ENCODE measurements around the gene USP15. TPM values are rescaled to one million over a fixed set of nuclear protein-coding genes. Genes with fewer than 3 reads are reported as not detected.

Gene USP15
- total and polyA plus RNA-seq, 2 of the 8 experiments (the other 6 are each of a cell fraction or from before 2014, with no cell fraction given): 12.7 to 38.6 TPM

- WGBS, 2 experiments (ENCODE audit: extremely low coverage in 1 of 2, insufficient coverage in 1 of 2, insufficient read length in 1 of 2, insufficient replicate concordance in 2 of 2, low coverage in 1 of 2, low lambda C conversion rate in 2 of 2, missing lambda C conversion rate in 1 of 2): 90% methylated on average over 4 of the region's 4 CpGs; no CpG with 5 or more reads in 1 of the 2 experiments
- H4K5ac ChIP-seq (ENCODE audit: insufficient read length, low read depth, low read length): no peak overlapping the region
- H3K27ac ChIP-seq (ENCODE audit: low read depth, low read length): no peak overlapping the region
- peaks cover 0 to 10% (median 4%) of the 10 kb centered on the region in 4 experiments; a peak in 3 of 8 replicates for H3K36me3 ChIP-seq (ENCODE audit: control insufficient read depth in 2 of 4, insufficient read depth in 4 of 4, low read length in 3 of 4)
- H2BK5ac ChIP-seq (ENCODE audit: low read depth, low read length): no peak overlapping the region
- no peak overlapping the region for H2BK20ac ChIP-seq (ENCODE audit: low read length)
- H3K4me2 ChIP-seq (ENCODE audit: insufficient read depth in 1 of 2, low read depth in 2 of 2, low read length in 2 of 2): no peak overlapping the region
- no peak overlapping the region for H4K91ac ChIP-seq (replicated peaks; ENCODE audit: insufficient read length, low read length)
- no peak overlapping the region for H2AFZ ChIP-seq (ENCODE audit: low read length)
- H3K4me1 ChIP-seq (replicated peaks in 1 of 4; ENCODE audit: control insufficient read depth in 3 of 4, insufficient read depth in 4 of 4, low read length in 3 of 4): no peaks in the 10 kb centered on the region
- no peak overlapping the region for H3K9ac ChIP-seq (replicated peaks in 1 of 4; ENCODE audit: extremely low read depth in 1 of 4, low read depth in 3 of 4, low read length in 3 of 4)
- DNase-seq (ENCODE audit: low read depth in 1 of 2, low spot score in 2 of 2): no peak
- H3K79me2 ChIP-seq (ENCODE audit: control insufficient read depth in 1 of 2, insufficient read depth in 2 of 2, low read length in 2 of 2): no peaks in the 10 kb centered on the region
- no peaks in the 10 kb centered on the region for H3K9me3 ChIP-seq (ENCODE audit: insufficient read depth in 2 of 2, low read depth in 1 of 2, low read length in 1 of 2)
- no peaks in the 10 kb centered on the region for H3K27me3 ChIP-seq (replicated peaks in 1 of 4; ENCODE audit: control insufficient read depth in 3 of 4, extremely low read depth in 1 of 4, insufficient read depth in 3 of 4, low read length in 3 of 4)
- no peak for FAIRE-seq
- H2BK120ac ChIP-seq (replicated peaks; ENCODE audit: low read depth, low read length): no peak overlapping the region
- H2BK12ac ChIP-seq (ENCODE audit: low read depth, low read length): no peak overlapping the region
- H2AK5ac ChIP-seq (ENCODE audit: low read depth, low read length): no peak overlapping the region
- H3K79me1 ChIP-seq (ENCODE audit: low read depth, low read length): no peaks in the 10 kb centered on the region
- H3K23me2 ChIP-seq (ENCODE audit: low read depth, low read length): no peaks in the 10 kb centered on the region
- ChIA-PET CTCF (ENCODE audit: partially characterized antibody) (no interaction called here), POLR2A (ENCODE audit: partially characterized antibody) (no interaction called here)
- no peak overlapping the region for H3K18ac ChIP-seq (ENCODE audit: extremely low read depth, low read length)
- H3K4me3 ChIP-seq (ENCODE audit: extremely low read depth in 1 of 4, insufficient read depth in 2 of 4, low read depth in 3 of 4, low read length in 4 of 4): no peak overlapping the region
- no peak overlapping the region for H3K23ac ChIP-seq (ENCODE audit: insufficient read length)
- no peak overlapping the region for H2BK15ac ChIP-seq (ENCODE audit: low read length)
- no peak overlapping the region for H3K4ac ChIP-seq (replicated peaks; ENCODE audit: insufficient read length, low read depth, low read length)
- no peak overlapping the region for H4K8ac ChIP-seq (ENCODE audit: extremely low read depth, insufficient read depth, low read length)
- H3K14ac ChIP-seq (ENCODE audit: insufficient read length): no peak overlapping the region
- H3K56ac ChIP-seq (replicated peaks; ENCODE audit: insufficient read length, low read depth, low read length): no peak overlapping the region
- no peaks in the 10 kb centered on the region for H4K20me1 ChIP-seq (replicated peaks in 1 of 2; ENCODE audit: control insufficient read depth in 1 of 2, insufficient read depth in 2 of 2, low read length in 2 of 2)
- TF ChIP-seq SIX5 (IDR thresholded peaks at IDR 0.05; ENCODE audit: low read depth, low read length): no peak
- TF ChIP-seq NANOG (IDR thresholded peaks at IDR 0.05; ENCODE audit: insufficient read depth, low read depth, low read length, poor library complexity, severe bottlenecking): no peak
- no peak for TF ChIP-seq BRCA1 (IDR thresholded peaks at IDR 0.05; ENCODE audit: low read depth, low read length)
- no peak for TF ChIP-seq HDAC6 (IDR thresholded peaks at IDR 0.05; ENCODE audit: low read depth, low read length)
- TF ChIP-seq BCL11A (IDR thresholded peaks at IDR 0.05; ENCODE audit: low read depth in 2 of 2, low read length in 2 of 2): no peak
- TF ChIP-seq RFX5 (IDR thresholded peaks at IDR 0.05; ENCODE audit: borderline replicate concordance, low read depth, low read length): no peak
- TF ChIP-seq KDM1A (IDR thresholded peaks at IDR 0.05; ENCODE audit: borderline replicate concordance, low read length): no peak
- TF ChIP-seq FOSL1 (IDR thresholded peaks at IDR 0.05; ENCODE audit: insufficient read depth, low read depth, low read length): no peak
- no peak for TF ChIP-seq JUND (IDR thresholded peaks at IDR 0.05; ENCODE audit: low read length)
- TF ChIP-seq SIN3A (conservative IDR thresholded peaks at IDR 0.05 in 1 of 2, IDR thresholded peaks at IDR 0.05 in 1 of 2; ENCODE audit: low read depth in 1 of 2, low read length in 2 of 2): no peak
- TF ChIP-seq GTF2F1 (IDR thresholded peaks at IDR 0.05; ENCODE audit: borderline replicate concordance, low read depth, low read length): no peak
- TF ChIP-seq CTCF (IDR thresholded peaks at IDR 0.05; ENCODE audit: control extremely low read depth in 1 of 3, insufficient read depth in 1 of 3, low read depth in 1 of 3, low read length in 3 of 3): no peak
These were observed 136.5 kb downstream of the USP15 start for GRCh38 chr12:62396750-62397149.

Measured in H1 (cell line).